ENCODE measurements around the gene SYTL3.
"Not testable (repeated sequence)": the region's sequence is repeated elsewhere in the genome, so short reads cannot be mapped to it uniquely, and the experiment has no call there.

The SYTL3 gene

DNA sequence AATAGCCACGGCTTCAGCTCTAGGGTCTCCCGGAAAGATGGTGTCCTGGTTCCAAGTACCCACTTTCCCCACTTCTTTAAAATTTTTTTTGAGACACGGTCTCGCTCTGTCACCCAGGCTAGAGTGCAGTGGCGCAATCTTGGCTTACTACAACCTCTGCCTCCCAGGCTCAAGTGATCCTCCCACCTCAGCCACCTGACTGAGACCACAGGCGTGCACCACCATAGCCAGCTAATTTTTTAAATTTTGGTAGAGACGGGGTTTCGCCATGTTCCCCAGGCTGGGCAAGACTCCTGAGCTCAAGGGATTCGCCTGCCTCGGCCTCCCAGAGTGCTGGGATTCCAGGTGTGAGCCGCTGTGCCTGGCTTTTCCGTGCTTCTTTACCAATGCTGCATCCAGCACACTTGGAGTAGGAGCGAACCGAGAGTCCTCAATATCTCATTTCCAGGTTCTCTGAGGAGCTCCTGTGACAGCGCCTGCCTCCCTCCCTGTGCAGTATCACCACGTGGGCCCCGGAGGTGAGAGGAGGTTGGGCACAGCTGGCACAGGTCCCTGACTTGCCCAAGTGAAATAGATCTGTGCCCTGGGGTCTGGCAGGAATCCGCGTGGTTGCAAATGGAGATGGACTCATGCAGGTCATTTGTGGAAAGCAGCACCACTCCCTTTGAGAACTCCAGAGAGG is 132.0 kb downstream of the SYTL3 start:
- DNase-seq = no peak

DNA sequence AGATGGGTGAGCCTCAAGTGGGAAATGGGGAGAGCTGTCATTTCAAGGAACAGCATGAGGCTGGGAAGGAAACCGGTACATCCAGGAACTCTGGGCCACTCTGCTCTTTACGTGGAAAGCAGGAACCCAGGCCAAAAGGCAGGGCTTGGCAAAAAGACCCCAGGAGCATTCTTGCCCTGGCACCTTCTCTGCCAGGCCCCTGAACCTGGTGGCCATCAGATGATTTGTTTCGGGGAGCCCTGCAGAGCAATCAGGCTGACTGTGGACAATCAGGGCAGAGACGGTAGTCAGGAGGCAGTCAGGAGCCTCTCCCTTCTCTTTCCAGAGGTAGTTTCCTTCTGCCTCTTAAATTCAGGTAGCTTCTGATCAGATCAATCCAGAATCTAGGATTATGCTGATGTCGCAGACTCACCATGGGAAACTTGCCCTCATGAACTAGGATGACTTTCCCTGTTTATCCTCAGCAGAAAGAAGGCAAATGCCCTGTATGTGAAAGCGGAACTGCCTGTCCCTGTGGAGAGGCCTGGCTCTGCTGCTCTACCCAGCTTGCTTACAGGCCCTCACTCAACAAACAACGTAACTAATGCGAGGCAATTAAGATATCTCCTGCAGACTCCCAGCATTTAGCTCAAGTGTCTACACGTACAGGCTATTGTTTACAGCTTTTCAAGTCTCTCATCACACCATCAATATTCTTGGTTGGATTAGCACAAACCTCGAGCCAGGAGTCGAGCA is 132.7 kb downstream of the SYTL3 start:
- peak; percentile 81 for DNase-seq

DNA sequence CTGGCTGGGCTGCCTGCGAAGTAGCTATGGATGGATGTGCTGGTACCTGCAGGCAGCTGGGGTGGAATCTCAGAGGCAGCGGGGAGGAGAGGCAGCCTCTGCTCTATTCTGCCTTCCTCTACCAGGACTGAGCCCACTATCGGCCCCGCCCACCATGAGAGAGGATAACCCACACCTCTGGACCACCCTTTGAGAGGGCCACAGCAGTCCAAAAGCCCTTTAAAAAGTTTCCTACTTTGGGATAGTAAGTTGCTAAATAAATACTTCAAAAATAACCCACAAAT is 133.3 kb downstream of the SYTL3 start:
- no peak for DNase-seq

DNA sequence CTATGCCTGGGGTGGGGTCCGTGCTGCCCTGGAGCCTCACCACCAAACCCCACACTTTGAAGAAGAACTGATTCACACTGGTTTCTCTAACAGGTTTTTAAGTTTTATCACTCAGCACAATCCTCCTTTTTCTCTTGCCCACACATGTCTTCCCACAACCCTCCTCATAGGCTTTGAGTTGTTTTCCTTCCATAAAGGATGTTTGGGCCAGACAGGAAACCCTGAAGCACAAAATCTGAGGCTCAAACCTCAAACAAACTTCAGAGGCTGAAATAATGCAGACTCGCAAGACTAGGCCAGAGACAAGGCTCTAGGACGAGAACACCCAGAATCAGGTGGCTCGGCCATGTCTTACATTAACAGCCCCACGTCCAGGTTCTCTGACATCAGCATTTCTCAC is 134.0 kb downstream of the SYTL3 start:
- DNase-seq = no peak

- no peak for DNase-seq
Observed at GRCh38 chr6:158784505-158784904, 134.7 kb downstream of the SYTL3 start.

DNA sequence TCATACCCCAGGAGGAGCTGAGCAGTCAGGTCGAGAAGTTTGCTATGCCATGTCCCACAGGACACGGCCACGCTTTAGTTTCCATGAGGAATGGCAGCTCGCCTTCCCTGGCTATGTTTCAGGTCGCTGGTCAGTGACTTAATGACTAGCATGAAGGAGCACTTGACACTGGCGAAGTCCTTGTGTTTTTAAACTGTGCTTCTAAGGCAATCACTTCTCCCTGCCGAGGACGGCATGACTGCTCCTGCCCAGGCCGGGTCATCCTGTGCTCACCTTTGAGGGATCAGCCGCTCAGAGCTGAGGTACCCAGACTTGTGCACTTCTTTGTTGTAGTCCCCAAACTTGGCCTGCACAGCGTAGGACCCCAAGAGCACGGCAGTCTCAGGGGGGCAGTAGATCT is 135.2 kb downstream of the SYTL3 start:
- DNase-seq = no peak

- no peak for DNase-seq
Observed at GRCh38 chr6:158786645-158787304, 136.9 kb downstream of the SYTL3 start.

DNA sequence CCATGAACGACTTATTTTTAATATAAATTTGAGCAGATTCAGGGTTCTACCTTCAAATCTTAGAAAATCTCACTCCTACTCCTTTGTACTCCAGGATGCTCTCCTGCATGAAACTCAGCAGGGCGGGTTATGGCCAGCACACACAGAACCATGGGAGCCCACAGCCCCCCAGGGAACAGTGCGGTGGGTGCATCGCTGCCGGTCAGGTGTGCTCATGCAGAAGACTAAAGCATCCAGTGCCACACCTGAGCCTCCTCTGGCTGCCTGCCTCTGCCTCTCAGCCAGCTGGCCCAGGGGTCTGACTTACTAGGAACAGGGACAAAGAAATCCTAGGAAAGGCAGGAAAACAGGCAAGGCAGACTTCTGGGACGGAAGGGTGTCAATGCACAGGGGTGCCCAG is 137.5 kb downstream of the SYTL3 start:
- DNase-seq = no peak

DNA sequence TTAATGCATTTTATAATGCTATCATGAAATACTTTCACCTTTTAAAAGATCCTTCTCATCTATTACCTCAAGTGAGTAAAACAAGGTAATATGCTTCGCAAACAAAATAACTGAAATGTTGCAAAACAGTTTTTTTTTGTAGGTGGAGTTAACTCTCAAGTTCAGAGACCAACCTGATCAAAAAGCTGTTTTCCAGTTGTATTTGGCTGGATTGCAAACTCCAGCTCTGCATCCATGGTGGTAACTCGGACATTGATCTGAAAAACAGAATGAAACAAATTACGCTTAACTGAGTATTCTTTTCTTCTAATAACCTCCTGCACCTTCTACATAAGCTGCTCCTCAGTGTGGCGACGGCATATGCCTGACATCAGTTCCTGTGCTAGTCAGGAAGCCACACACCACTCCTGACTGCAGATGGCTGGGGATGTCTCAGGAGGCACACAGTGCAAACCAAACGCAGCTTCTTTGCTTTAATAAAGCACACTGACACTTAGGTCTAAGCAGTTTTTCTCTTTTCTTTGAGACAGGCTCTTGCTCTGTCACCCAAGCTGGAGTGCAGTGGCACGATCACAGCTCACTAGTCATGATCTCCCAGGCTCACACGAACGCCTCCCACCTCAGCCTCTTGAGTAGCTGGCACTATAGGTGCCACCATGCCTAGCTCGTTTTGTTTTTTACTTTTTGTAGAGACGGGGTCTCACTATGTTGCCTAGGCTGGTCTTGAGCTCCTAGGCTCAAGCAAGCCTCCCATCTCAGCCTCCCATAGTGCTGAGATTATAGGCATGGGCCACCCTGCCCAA is 139.5 kb downstream of the SYTL3 start:
- DNase-seq = no peak

DNA sequence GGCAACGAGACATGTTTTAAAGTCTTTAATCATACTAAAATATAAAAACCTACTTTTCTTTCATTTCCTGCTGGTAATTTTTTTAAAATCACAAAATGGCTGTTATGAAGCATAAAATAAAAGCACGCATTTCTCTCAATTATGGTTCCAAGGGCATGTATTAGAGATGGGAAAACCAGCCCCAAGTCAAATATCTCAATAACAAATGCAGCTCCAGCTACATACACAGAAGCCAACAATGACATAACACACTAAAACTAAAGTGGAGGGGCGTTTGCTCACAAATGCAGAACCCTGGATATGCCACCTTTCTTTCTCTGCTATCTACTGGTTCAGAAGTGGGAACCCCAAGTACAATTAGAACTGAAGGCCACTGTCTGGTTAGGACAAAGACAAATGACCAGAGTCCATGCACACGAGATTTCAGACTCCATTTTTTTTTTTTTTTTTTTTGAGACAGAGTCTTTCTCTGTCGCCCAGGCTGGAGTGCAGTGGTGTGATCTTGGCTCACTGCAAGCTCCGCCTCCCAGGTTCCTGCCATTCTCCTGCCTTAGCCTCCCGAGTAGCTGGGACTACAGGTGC is 141.5 kb downstream of the SYTL3 start:
- DNase-seq = no peak

DNA sequence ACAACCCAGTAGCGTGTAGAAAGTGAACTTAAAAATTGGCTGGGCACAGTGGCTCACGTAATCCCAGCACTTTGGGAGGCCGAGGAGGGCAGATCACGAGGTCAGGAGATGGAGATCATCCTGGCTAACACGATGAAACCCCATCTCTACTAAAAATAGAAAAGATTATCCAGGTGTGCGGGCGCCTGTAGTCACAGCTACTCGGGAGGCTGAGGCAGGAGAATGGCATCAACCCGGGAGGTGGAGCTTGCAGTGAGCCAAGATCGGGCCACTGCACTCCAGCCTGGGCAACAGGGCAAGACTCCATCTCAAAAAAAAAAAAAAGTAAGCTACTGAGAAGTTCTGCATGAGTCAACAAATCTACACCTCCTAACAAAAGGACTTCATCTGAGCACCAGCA is 142.7 kb downstream of the SYTL3 start:
- not testable (repeated sequence) for DNase-seq

GRCh38 chr6:158793432-158793831 is 143.6 kb downstream of the SYTL3 start:
- DNase-seq = no peak

- DNase-seq = no peak
Observed at GRCh38 chr6:158795516-158795915, 145.7 kb downstream of the SYTL3 start.

DNA sequence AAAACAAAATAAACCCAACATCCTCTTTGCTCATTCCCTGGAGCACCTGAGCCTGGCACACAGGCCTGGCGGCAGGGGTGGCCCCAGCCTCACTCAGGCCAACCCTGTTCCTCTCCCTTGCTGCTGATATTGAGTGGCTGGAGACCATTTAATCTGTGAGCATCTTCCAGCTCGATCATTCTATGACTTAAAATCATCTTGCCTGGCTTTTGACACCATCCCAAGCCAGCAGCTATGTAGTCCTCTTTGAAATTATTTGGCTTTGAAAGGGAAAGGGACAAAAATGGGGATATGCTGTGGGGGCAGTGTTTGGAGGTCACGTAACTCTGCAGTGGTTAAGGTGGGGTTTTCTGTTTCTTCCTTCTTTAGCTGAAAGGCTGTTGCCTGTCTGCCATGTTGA is 146.5 kb downstream of the SYTL3 start:
- no peak for DNase-seq

GRCh38 chr6:158797331-158798310 is 147.8 kb downstream of the SYTL3 start:
- no peak for DNase-seq

- DNase-seq = no peak
Observed at GRCh38 chr6:158798311-158798710, 148.5 kb downstream of the SYTL3 start.

GRCh38 chr6:158799051-158799792 is 149.4 kb downstream of the SYTL3 start:
- peak; percentile 87 for DNase-seq

GRCh38 chr6:158801655-158802294 is 151.9 kb downstream of the SYTL3 start:
- DNase-seq = no peak

GRCh38 chr6:158803733-158804143 is 153.9 kb downstream of the SYTL3 start:
- peak; percentile 10 for DNase-seq

- DNase-seq = no peak
Observed at GRCh38 chr6:158804207-158804606, 154.4 kb downstream of the SYTL3 start.
